ENCODE measurements around the gene BCL6B.

- TF ChIP-seq CTCF (conservative IDR thresholded peaks at IDR 0.05) (no peak), ZFX (IDR thresholded peaks at IDR 0.05) (no peak)
Observed at GRCh38 chr17:7016418-7016817, 6.4 kb upstream of the BCL6B start.
